Uterus (tissue), 2 donors: ENCODE results near the gene FOXP2.

ENCODE experiments used
- CTCF ChIP-seq, 4 experiments: fragments of 200-600 bp in 2 of 4; fragments of 450-650 bp in 2 of 4; sonication (generic) in 2 of 4; IDR thresholded peaks; one replicate each; pipeline ENCODE4 v1.5.1; 2016 to 2019; ENCODE audit warnings: antibody characterized with exemption in 4 of 4, mild to moderate bottlenecking in 2 of 4, moderate library complexity in 1 of 4
- POLR2A ChIP-seq, 2 donors: fragments of 450-650 bp; IDR thresholded peaks; one replicate each; pipeline ENCODE4 v1.6.1; 2016; ENCODE audit warnings: antibody characterized with exemption in 2 of 2, mild to moderate bottlenecking in 1 of 2, moderate library complexity in 1 of 2

GRCh38 chr7:114426382-114426781 lies 11.8 kb downstream of the FOXP2 start:
- no peak for TF ChIP-seq CTCF (IDR thresholded peaks at IDR 0.05)
- TF ChIP-seq POLR2A (IDR thresholded peaks at IDR 0.05), result no peak
